ENCODE data around the gene CHN2.

CHN2 gene

GRCh38 chr7:29381206-29382094 is 186.9 kb downstream of the CHN2 start:
- no peak for TF ChIP-seq CTCF (IDR thresholded peaks at IDR 0.05; ENCODE audit: control insufficient read depth, insufficient read depth, low read depth, low read length, missing control alignments)
- DNase-seq (ENCODE audit: low read depth): no peak
- no peak overlapping the region for H3K4me3 ChIP-seq (ENCODE audit: control insufficient read depth, low read depth, low read length)

GRCh38 chr7:29384277-29384676 is 189.7 kb downstream of the CHN2 start:
- DNase-seq (ENCODE audit: low read depth): no peak
- TF ChIP-seq CTCF (IDR thresholded peaks at IDR 0.05; ENCODE audit: control insufficient read depth, insufficient read depth, low read depth, low read length, missing control alignments): no peak
- no peak overlapping the region for H3K4me3 ChIP-seq (ENCODE audit: control insufficient read depth, low read depth, low read length)

- TF ChIP-seq CTCF (IDR thresholded peaks at IDR 0.05; ENCODE audit: control insufficient read depth, insufficient read depth, low read depth, low read length, missing control alignments): no peak
These were observed 190.7 kb downstream of the CHN2 start for GRCh38 chr7:29385214-29385814.

GRCh38 chr7:29386196-29386765 is 191.7 kb downstream of the CHN2 start:
- DNase-seq (ENCODE audit: low read depth): no peak
- TF ChIP-seq CTCF (IDR thresholded peaks at IDR 0.05; ENCODE audit: control insufficient read depth, insufficient read depth, low read depth, low read length, missing control alignments): no peak
- no peak overlapping the region for H3K4me3 ChIP-seq (ENCODE audit: control insufficient read depth, low read depth, low read length)

More at GRCh38 chr7:29385214-29385814, 190.7 kb downstream of the CHN2 start:
- no peak overlapping the region for H3K4me3 ChIP-seq (ENCODE audit: control insufficient read depth, low read depth, low read length)
- no peak for DNase-seq (ENCODE audit: low read depth)

GRCh38 chr7:29391262-29391661 is 196.7 kb downstream of the CHN2 start:
- DNase-seq (ENCODE audit: low read depth): no peak
- no peak for TF ChIP-seq CTCF (IDR thresholded peaks at IDR 0.05; ENCODE audit: control insufficient read depth, insufficient read depth, low read depth, low read length, missing control alignments)
- H3K4me3 ChIP-seq (ENCODE audit: control insufficient read depth, low read depth, low read length): no peak overlapping the region

GRCh38 chr7:29394321-29394720 is 199.7 kb downstream of the CHN2 start:
- H3K4me3 ChIP-seq (ENCODE audit: control insufficient read depth, low read depth, low read length): no peak overlapping the region
- no peak for DNase-seq (ENCODE audit: low read depth)
- TF ChIP-seq CTCF (IDR thresholded peaks at IDR 0.05; ENCODE audit: control insufficient read depth, insufficient read depth, low read depth, low read length, missing control alignments): no peak
